HT1080 (cell line): ENCODE measurements around the gene TRIM54. TPM values are rescaled to one million over a fixed set of nuclear protein-coding genes. Genes with fewer than 3 reads are reported as not detected.
"Not testable (repeated sequence)": the region's sequence is repeated elsewhere in the genome, so short reads cannot be mapped to it uniquely, and the experiment has no call there.

Source experiments
- DNase-seq: peaks from one replicate; pipeline ENCODE4 v3.0.0-alpha.2; 2015; ENCODE audit warnings: low read depth
- total RNA-seq: library from RNA; depleted of rRNA; stranded (reverse); fragments of >200 nt; shearing (Covaris generic); gene quantifications from 2 replicates; pipeline ENCODE4 v1.2.3, GENCODE V29; 2014

TRIM54 gene
- total RNA-seq, 1 experiment from 2014 or later: 1.2 TPM

DNA sequence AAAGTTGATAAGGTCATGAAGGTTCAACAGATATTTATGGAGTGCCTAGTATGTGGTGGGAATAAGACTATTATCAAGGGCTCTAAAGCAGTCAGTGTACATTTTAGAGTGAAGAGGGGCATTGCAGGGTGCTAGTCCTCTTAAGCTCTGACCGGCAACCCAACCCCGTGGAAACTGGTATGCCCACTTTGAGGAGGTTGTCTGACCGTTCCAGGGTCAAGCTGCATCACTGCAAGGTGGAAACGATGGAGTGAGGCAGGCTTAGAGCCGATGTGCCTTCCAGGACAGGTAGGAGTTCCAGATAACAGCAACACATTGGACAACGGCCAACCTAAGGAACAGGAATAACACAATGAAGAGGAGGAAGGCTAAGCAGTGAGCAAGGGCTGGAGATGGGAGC lies 27.4 kb downstream of the TRIM54 start:
- no peak for DNase-seq

DNA sequence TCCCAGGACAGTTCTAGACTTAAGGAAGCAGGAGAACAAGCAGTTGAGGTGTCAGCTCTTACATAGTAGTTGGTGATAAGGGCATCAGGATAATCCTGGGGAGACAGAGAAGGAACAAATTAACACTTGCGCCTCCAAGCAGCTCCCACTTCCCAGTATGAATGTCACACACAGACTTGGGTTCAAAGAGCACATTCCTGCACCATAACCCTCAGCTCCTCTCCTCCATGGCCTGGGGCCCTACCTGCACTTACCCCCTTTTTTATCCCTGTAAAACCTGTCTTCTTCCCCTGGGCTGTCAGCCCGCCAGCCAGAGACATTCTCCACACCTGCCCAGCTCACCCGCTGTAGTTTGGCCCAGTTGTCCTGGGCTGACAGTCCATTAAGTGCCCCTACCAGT lies 29.9 kb downstream of the TRIM54 start:
- DNase-seq: no peak

DNA sequence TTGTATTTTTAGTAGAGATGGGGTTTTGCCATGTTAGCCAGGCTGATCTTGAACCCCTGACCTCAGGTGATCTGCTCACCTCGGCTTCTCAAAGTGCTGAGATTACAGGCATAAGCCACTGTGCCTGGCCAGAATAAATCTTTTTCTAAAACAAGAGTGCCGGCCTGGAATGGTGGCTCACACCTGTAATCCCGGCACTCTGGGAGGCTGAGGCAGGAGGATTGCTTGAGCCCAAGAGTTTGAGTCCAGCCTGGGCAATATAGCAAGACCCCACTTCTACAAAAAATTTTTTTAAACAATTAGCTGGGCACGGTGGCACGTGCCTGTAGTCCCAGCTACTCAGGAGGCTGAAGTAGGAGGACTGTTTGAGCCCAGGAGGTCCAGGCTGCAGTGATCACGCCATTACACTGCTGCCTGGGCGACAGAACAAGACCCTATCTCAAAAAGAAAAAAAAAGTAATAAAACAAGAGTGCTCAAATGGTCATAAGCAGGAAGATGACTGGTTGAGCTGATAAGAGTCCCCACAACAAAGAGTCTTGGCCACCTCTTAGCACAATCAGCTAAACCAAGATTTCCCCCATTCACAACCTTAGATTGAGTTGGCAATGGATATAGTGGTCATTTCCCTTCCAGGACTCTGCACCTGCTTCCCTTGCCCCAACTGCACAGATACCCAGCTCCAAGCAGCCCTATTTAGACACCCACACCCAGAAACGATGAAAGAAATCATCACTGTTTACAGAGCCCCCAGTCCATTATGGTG lies 31.8 kb downstream of the TRIM54 start:
- DNase-seq: no peak

DNA sequence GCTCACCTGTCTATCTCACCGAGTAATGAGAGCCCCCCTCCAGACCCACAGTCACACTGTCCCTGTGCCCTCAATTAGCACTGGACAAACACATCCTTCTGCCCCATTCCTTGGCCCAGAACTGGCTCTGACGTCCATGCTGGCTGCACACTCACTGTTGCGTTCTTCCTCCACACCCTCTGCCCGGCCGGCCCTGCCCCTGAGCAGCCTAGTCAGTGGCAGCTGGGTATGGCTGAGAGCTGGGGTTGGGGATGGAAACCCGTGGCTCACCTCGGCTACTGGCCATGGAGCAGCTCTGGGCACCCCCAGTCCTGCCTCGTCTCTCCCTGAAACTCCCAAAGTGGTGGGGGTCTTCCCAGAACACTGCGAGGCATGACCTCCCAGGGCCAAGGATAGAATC lies 32.5 kb downstream of the TRIM54 start:
- DNase-seq: no peak

DNA sequence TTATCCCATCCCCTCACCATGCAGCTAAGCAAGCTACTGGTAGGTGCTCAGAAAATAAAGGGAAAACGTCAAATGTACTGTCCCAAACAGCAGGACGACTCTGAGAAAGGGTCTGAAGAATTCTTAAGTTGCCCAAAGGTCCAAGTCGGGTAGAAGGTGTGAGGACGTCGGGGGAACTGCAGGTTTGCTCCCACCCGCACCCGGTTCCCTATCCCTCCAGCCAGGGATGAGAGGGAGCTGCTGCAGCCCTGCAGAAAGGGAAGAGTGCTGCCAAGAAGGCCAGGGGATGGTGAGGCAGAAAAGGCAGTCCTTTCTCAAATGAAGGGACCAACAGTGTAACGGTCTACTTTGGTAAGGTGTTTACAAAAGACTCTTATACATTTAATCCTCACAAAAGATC lies 32.9 kb downstream of the TRIM54 start:
- DNase-seq: no peak

DNA sequence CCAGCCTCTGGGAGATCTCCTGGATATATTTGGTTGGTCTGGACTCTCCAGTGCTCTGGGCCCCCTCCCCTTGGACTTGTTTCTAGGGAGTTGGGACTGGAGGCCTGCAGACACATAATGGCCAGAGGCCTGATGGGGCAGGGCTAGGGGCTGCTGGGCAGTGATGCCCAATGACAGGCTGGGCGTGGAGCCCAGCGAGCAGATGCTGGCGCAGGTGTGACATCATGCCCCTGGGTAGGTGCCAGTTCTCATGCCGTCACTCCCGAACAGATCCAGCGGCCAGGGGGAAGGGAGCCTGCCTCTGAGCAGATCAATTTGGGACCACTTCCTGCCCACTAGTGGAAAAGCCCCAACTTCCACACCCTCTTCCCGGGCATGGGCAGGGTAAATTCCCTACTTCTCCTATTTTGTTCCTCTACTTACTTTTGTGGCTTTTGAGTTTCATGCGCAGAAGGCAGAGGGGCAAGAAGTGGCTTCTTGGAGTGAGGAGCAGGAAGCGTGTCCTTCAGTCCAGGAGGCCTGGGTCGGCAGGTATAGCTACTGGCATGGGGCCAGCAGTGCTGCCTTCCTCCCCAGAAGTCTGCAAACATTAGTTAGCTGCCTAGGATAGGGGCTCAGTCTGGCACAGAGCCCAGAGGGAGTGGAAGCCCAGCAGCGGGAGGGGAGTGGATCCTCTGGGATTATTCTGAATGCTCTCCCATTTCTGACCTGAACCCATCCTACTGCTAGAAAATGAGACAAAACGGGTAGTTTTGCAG lies 34.6 kb downstream of the TRIM54 start:
- no peak for DNase-seq

DNA sequence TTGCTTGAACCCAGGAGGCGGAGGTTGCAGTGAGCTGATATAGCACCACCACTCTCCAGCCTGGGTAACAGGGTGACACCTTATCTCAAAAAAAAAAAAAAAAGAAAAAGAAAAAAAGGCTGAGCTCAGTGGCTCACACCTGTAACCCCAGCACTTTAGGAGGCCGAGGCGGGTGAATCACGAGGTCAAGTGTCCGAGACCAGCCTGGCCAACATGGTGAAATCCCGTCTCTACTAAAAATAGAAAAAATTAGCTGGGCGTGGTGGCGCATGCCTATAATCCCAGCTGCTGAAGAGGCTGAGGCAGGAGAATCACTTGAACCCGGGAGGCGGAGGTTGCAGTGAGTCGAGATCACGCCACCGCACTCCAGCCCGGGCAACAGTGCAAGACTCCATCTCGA lies 37.6 kb downstream of the TRIM54 start:
- DNase-seq: not testable (repeated sequence)

DNA sequence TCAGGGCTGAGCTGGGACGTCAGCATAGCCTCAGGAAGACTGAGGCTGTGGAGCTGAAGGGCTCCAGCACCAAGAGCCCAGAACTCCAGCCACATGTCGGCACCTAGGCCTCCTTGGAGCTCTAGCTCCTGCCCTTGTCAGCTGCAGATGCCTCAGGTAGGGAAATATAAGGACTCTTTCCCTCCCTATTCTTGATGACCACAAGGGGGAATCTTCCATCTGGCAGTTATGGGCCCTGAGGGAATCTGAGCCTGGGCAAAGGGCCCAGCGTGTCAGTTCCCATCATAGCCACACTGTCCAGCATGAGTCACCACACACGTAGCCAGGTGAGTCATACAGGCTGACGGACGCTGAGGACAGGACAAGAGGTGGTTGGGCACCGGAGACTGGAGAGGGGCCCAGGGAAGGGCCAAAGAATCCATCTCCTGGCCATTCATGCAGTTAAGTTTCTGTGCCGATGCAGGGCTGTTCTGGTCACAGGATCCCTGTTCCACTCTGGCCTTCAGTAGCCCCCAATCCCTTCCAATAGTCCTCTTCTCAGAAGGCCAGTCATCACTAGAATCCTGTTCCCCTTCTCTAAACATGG lies 38.8 kb downstream of the TRIM54 start:
- peak; percentile 99 for DNase-seq

DNA sequence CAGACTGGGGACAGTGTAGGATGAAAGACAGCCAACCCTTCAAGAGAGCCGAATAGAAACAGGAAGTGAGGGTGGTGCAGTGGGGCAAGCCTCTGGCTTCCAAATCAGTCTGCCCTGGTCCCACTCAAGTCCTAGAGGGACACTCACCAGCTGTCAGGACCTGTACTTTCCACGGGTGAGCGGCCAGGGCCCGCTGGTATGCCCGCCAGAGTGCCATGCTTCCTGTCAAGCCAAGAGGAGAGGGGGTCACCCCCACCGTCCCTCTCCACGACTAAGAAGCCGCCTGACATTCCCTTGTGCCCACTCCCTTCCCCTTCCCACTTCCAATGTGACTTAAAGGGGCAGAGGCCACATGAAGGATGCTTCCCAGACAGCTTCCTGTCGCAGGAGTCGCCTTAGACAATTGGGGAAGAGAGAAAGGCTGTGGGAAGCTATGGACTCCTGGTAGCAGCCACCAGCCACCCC lies 40.1 kb downstream of the TRIM54 start:
- DNase-seq: peak; percentile 34

DNA sequence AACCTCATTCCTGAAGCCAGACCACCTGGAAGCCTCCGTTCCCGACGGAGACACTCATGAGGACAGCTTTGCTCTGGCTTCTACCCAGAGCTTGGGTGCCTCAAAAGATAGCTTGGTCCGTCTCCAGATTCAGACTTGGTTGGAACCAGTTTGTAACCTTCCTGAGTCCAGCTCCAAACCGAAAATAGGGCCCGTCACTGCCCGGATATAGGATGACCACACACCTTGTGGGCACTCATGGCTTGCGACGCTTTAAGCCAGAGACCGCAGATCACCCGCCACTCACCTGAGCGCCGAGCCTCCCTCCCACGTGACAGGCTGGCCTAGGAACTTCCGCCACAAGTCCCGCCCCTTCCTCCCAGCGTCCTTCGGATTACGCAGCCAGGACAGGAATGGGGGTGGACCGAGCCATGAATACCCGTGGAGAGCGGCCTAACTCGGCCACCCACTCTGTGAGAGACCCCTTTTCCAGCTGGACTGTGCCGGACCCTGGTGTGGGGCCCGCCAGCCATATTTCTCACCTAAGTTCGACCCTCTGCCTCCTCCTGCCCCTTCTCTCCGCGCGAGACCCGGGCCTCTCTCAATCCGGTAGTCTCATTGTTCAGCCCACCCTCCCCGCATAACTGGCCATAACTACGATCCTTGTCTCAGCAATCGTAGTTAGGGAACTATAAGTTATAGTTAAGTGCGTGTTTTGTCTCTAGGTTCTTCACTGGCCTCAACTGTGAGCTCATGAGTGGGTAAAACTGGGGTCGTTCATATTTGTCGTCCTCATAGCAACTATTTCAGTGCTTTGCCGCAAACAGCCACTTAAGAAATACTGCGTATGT lies 40.8 kb downstream of the TRIM54 start, which contains the start of gene MPV17:
Gene MPV17, minus strand, starts transcription at position 332 of the 830 bp plus-strand sequence. CDS start 580 bp downstream, outside the sequence.
- peak; percentile 90 for DNase-seq

DNA sequence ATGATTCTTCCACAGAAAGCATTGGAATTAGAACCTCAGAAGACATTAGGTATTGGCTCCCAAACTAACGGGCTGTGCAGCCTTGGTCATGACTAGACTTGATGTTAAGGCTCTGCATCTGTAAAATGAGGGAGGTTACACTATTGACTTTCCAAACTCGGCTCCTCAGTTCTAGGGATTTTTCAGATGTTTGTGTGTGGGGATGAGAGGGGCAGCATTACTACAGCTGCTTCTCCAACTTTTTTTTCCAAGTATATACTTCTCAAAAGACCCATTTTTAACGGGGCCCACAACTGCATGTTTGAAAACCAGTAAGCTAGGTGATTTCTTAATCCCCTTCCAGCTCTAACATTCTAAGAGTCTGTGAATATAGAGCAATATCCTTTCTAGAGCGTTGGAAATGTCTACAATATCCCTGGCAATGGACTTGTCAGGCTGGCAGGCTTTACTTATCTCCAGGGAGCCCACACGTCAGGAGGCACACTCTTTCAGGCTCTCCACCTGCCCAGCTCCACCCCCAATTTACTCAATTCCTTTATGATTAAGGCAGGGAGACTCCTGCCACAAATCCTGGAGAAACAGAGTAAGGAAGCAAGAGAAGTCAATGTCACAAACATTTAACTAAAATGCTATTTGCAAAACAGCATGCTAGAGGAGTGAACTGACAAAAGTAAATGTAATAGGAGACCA lies 41.5 kb downstream of the TRIM54 start:
- no peak for DNase-seq

DNA sequence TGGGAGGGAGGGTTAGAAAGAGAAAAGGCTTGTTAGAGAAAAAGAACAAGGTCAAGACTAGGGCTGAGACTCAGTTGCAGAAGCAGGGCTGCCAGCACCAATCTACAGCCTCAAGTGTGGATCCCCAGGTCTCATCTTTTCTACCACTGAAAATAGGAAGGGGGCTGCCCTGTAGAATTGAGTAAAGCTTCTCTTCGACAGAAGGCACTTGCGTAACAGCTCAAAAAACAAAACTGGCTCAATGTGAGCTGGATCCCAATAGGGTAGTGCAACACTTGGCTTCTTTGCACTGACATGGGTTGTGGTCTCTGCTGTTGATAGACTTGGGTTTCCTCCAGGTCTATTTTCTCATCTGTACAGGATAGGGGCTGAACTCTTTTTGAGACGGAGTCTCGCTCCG lies 42.5 kb downstream of the TRIM54 start:
- DNase-seq: no peak

DNA sequence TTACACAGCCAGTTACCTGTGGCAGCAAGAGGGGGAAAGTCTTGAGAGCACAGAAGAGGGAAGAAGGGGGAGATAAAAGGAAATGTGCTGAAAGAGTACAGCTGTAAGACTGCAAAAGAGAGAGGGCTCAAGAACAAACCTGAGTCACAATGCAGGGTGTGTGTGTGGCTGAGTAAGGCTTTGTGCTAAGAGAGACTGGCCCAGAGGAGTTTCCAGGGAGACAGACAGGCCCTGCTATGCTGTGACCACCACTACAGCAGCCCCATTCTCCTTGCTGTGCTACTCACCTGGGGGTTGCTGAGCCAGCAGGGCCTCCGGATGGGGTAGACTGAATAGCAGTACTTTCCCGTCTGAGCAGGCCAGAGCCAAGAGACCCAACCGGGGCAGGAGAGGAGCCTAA lies 53.1 kb downstream of the TRIM54 start:
- no peak for DNase-seq

DNA sequence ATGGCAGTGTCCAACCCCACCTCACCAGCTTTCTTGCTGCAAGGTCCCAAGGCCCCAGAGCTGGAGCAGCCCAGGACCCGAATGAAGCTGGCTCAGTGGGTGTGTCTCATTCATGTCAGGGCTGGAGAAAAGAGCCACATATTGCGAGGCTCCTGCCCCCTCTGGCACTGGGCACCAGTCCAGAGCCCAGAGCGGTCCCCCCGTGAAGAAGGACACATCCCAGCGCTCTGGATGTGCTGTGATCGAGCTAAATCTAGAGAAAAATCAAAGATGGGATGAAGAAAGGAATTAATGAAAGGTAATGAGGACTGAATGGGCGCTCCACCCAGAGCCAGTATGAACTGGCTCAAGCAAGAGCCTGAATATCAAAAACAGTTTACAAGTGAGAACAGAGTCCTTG lies 53.9 kb downstream of the TRIM54 start:
- no peak for DNase-seq

DNA sequence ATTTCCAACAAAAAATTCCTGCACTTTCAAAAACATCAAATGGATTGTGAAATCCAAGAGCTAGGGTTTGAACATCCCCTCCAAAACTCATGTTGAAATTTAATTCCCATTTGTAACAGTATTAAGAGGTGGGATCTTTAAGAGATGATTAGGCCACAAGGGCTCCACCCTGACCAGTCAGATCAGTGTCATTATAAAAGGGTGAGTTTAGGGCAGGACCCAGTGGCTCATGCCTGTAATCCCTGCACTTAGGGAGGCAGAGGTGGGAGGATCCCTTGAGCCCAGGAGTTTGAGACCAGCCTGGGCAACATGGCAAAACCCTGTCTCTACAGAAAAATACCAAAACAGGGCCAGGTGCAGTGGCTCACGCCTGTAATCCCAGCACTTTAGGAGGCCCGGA lies 65.4 kb downstream of the TRIM54 start:
- DNase-seq: no peak

DNA sequence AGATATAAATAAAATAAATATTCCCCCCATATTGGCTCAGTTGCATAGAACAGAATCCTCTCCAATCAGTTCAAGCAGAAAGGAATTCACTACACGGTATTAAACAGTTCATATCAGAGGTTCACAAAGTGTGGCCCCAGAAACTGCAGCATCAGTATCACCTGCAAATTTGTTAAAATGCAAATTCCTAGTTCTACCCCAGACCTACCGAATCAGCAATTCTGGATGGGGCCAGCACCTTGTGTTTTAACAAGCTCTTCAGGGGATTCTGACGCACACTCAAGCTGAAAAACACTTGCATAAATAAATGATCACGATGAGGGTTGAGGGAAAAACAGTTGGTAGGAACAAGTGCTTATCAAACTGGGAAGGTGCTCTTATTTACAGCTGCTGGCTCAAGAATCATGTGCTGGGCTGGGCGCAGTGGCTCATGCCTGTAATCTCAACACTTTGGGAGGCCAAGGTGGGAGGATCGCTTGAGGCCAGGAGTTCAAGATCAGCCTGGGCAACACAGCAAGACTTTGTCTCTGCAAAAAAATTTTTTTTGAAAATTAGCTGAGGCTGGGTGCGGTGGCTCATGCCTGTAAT lies 68.0 kb downstream of the TRIM54 start:
- no peak for DNase-seq

DNA sequence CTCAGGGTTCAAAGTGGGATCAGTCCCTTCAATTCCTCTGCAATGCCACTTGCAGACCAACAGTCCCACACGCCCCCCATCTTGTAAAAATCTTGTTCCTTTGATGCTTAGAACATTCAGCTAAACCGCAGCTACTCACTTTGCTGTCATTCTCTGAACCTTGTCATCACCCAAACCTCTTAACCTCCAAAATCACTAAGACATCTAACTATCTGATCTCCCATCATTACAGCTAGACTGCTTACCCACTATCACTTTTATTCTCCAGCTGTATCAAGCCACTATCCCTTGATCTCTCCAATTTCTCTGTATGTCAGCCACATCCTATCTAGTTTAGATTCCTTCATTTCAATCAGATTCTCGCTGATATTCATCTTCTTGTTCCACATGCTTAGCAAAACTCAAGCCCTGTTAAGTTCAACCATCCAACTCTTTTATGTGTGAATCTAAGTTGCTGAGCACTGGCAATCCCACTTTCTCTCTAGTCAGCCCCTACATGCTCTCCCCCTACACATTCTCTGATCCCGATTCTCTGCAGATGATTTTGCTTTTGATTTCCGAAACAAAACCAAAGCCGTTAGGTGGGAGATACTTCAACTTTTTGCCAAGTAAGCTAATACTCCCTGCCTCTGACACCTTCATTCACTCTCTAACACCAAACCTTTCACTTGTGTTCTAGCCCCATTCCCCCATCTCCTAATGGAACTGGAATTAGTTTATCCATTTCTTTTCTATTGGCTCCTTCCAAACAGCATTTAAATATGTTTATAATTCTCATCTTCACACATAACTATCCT lies 69.8 kb downstream of the TRIM54 start:
- no peak for DNase-seq

DNA sequence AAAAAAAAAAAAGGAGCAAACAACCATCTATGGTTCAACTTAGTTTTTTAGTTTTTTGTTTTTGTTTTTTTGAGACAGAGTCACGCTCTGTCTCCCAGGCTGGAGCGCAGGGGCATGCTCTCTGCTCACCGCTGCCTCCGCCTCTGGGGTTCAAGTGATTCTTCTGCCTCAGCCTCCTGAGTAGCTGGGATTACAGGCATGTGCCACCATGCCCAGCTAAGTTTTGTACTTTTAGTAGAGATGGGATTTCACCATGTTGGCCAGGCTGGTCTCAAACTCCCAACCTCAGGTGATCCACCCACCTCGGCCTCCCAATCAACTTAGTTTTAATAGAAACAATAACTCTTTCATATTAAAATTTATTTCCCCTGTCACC lies 71.1 kb downstream of the TRIM54 start:
- DNase-seq: not testable (repeated sequence)

DNA sequence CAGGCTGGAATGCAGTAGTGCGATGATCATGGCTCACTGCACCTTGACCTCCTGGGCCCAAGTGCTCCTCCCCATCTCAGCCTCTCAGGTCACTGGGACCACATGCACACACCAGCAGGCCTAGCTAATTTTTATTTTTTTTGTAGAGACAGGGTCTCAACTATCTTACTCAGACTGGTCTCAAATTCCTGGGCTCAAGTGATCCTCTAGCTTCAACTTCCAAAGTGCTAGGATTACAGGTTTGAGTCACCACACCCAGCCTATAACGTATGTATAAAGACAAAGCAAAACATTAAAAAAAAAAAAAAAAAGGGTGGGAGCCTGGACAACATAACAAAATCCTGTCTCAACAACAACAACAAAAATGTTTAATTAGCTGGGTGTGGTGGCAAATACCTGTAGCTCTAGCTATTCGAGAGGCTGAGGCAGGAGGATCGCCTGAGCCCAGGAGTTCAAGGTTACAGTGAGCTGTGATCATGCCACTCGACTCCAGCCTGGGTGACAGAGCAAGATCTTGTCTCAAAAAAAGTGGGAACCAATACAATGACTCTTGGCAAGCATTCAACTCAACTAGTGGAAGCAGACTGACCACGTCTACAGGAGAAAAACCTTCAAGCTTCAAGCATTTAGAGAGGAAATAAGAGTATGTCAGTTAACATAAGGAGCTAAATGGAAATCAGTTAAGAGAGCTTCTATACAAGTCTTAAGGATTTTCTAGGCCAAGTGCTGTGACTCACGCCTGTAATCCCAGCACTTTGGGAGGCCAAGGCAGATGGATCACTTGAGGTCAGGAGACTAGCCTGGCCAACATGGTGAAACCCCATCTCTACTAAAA lies 71.8 kb downstream of the TRIM54 start:
- DNase-seq: no peak
